HEK293 (cell line): ENCODE data around the gene PDCD7.

Experiments used
- CTCF ChIP-seq: fragments of 450-650 bp; formaldehyde crosslinking; IDR thresholded peaks from 2 replicates; pipeline ENCODE4 v1.5.1; 2016; ENCODE audit warnings: missing biosample characterization, missing genetic modification characterization
- GLIS1 ChIP-seq: fragments of 450-650 bp; formaldehyde crosslinking; IDR thresholded peaks from 2 replicates; pipeline ENCODE4 v1.5.1; 2016; ENCODE audit warnings: missing biosample characterization, missing genetic modification characterization
- REST ChIP-seq: fragments of 450-650 bp; formaldehyde crosslinking; IDR thresholded peaks from 2 replicates; pipeline ENCODE4 v1.5.1; 2016; ENCODE audit warnings: missing biosample characterization, missing genetic modification characterization
- YY1 ChIP-seq: fragments of 450-650 bp; formaldehyde crosslinking; IDR thresholded peaks from 2 replicates; pipeline ENCODE4 v1.5.1; 2018; ENCODE audit warnings: missing biosample characterization, missing genetic modification characterization
- ZBTB8A ChIP-seq: fragments of 450-650 bp; formaldehyde crosslinking; IDR thresholded peaks from 2 replicates; pipeline ENCODE4 v1.5.1; 2016; ENCODE audit warnings: missing biosample characterization, missing genetic modification characterization
- ZNF138 ChIP-seq: fragments of 450-650 bp; formaldehyde crosslinking; IDR thresholded peaks from 2 replicates; pipeline ENCODE4 v1.5.1; 2016; ENCODE audit warnings: missing biosample characterization, missing genetic modification characterization, borderline replicate concordance
- ZNF280D ChIP-seq: fragments of 450-650 bp; formaldehyde crosslinking; IDR thresholded peaks from 2 replicates; pipeline ENCODE4 v1.5.1; 2016; ENCODE audit warnings: missing biosample characterization, missing genetic modification characterization
- ZNF350 ChIP-seq: fragments of 450-650 bp; formaldehyde crosslinking; IDR thresholded peaks from 2 replicates; pipeline ENCODE4 v1.5.0; 2017; ENCODE audit warnings: missing biosample characterization, mild to moderate bottlenecking, missing genetic modification characterization
- ZNF423 ChIP-seq: fragments of 450-650 bp; formaldehyde crosslinking; IDR thresholded peaks from 2 replicates; pipeline ENCODE4 v1.5.1; 2016; ENCODE audit warnings: missing biosample characterization, missing genetic modification characterization

GRCh38 chr15:65081758-65082157 lies 51.9 kb downstream of the PDCD7 start:
- no peak for TF ChIP-seq YY1 (tag by site-specific recombination)
- no peak for TF ChIP-seq ZBTB8A
- no peak for TF ChIP-seq CTCF (tag by site-specific recombination)
- no peak for TF ChIP-seq ZNF350 (tag by site-specific recombination)
- no peak for TF ChIP-seq ZNF138 (tag by site-specific recombination)
- no peak for TF ChIP-seq REST (tag by site-specific recombination)
- no peak for TF ChIP-seq GLIS1
- TF ChIP-seq ZNF280D (tag by site-specific recombination): no peak
- TF ChIP-seq ZNF423 (tag by site-specific recombination): no peak
